Osteoblast (primary cell): ENCODE measurements around the gene NRG3. TPM values are rescaled to one million over a fixed set of nuclear protein-coding genes. Genes with fewer than 3 reads are reported as not detected.

Source experiments
- DNase-seq: peaks from one replicate; pipeline ENCODE4 v3.0.0; 2011; ENCODE audit warnings: low spot score, mixed read lengths; ENCODE audit not compliant: insufficient read length; ENCODE audit errors: missing footprints
- H2AFZ ChIP-seq: 2 replicates; pipeline ENCODE4 v1.6.0; 2011; ENCODE audit warnings: mild to moderate bottlenecking, low read length
- H3K27ac ChIP-seq: 2 replicates; pipeline ENCODE4 v1.5.1; 2011; ENCODE audit warnings: mild to moderate bottlenecking, low read depth, low read length, moderate library complexity
- H3K27me3 ChIP-seq: 2 replicates; pipeline ENCODE4 v1.6.0; 2012; ENCODE audit warnings: mild to moderate bottlenecking, control low read depth, inconsistent platforms, low read length, moderate library complexity; ENCODE audit not compliant: insufficient read depth
- H3K36me3 ChIP-seq: 2 replicates; pipeline ENCODE4 v1.5.1; 2011; ENCODE audit warnings: mild to moderate bottlenecking, low read length, control low read depth, moderate library complexity; ENCODE audit not compliant: insufficient read depth
- H3K4me1 ChIP-seq: 2 replicates; pipeline ENCODE4 v1.5.1; 2011; ENCODE audit warnings: mild to moderate bottlenecking, low read length, control low read depth, moderate library complexity; ENCODE audit not compliant: insufficient read depth
- H3K4me2 ChIP-seq: 2 replicates; pipeline ENCODE4 v1.6.0; 2011; ENCODE audit warnings: mild to moderate bottlenecking, low read length; ENCODE audit not compliant: insufficient read depth
- H3K4me3 ChIP-seq: fragments of 200-600 bp; sonication (generic); 3 replicates; pipeline ENCODE4 v1.5.1; 2012; ENCODE audit warnings: mild to moderate bottlenecking, low read length, inconsistent platforms; ENCODE audit not compliant: insufficient read depth
- H3K79me2 ChIP-seq: 2 replicates; pipeline ENCODE4 v1.6.0; 2012; ENCODE audit warnings: mild to moderate bottlenecking, low read length, control low read depth, inconsistent platforms; ENCODE audit not compliant: insufficient read depth
- H3K9me3 ChIP-seq: 2 replicates; pipeline ENCODE4 v1.5.1; 2011; ENCODE audit warnings: low read depth, low read length, control low read depth
- H4K20me1 ChIP-seq: 2 replicates; pipeline ENCODE4 v1.6.0; 2012; ENCODE audit warnings: mild to moderate bottlenecking, low read length, control low read depth; ENCODE audit not compliant: insufficient read depth
- total RNA-seq: library from RNA; depleted of rRNA; stranded (reverse); fragments of >200 nt; gene quantifications from 2 replicates; pipeline ENCODE4 v1.2.3, GENCODE V29; 2012
- TF ChIP-seq, protein P1 (sequence below): IDR thresholded peaks from 2 replicates; pipeline ENCODE4 v1.5.1; 2011; ENCODE audit warnings: mild to moderate bottlenecking, low read depth, low read length, moderate library complexity; ENCODE audit errors: extremely low read depth

NRG3 gene
- total RNA-seq, 1 donor, result not detected

- Histone ChIP-seq H3K9me3 (no peaks in the 10 kb centered on the region), H4K20me1 (no peaks in the 10 kb centered on the region), H3K4me2 (no peak overlapping the region), H3K27me3 (no peaks in the 10 kb centered on the region), H3K27ac (no peak overlapping the region), H3K36me3 (no peaks in the 10 kb centered on the region), H3K4me1 (no peaks in the 10 kb centered on the region), H3K4me3 (no peak overlapping the region), H2AFZ (no peak overlapping the region), H3K79me2 (no peaks in the 10 kb centered on the region)
- TF ChIP-seq, protein P1, sequence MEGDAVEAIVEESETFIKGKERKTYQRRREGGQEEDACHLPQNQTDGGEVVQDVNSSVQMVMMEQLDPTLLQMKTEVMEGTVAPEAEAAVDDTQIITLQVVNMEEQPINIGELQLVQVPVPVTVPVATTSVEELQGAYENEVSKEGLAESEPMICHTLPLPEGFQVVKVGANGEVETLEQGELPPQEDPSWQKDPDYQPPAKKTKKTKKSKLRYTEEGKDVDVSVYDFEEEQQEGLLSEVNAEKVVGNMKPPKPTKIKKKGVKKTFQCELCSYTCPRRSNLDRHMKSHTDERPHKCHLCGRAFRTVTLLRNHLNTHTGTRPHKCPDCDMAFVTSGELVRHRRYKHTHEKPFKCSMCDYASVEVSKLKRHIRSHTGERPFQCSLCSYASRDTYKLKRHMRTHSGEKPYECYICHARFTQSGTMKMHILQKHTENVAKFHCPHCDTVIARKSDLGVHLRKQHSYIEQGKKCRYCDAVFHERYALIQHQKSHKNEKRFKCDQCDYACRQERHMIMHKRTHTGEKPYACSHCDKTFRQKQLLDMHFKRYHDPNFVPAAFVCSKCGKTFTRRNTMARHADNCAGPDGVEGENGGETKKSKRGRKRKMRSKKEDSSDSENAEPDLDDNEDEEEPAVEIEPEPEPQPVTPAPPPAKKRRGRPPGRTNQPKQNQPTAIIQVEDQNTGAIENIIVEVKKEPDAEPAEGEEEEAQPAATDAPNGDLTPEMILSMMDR, result no peak
- no peak for DNase-seq
These were observed 409.2 kb downstream of the NRG3 start for GRCh38 chr10:82284180-82284579.

DNA sequence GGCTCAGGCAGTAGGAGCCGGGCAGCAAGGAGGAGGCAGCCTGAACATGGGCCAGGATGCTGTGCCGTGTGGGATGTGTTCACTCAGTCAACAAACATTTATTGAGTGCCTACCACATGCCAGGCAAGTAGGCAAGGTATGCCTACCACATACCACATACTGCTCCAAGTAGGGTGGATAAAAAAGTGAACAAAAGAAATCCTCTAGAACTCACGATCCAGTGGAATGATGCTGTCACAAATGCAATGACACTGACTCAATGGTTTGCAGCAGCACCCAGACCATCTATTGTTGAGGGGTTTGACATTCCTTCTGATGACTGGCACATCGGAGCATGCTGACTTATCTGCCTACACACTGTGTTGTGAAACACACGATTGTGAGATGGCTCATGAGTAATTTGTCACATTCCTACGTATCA lies 413.5 kb downstream of the NRG3 start:
- H3K4me2 ChIP-seq, result no peak overlapping the region
- H3K9me3 ChIP-seq, result no peaks in the 10 kb centered on the region
- no peaks in the 10 kb centered on the region for H3K79me2 ChIP-seq
- no peaks in the 10 kb centered on the region for H3K36me3 ChIP-seq
- no peaks in the 10 kb centered on the region for H4K20me1 ChIP-seq
- peak; percentile 17 for DNase-seq
- no peak overlapping the region for H3K27ac ChIP-seq
- no peak overlapping the region for H2AFZ ChIP-seq
- no peaks in the 10 kb centered on the region for H3K27me3 ChIP-seq
- H3K4me3 ChIP-seq, result no peak overlapping the region
- TF ChIP-seq, protein P1, result no peak
- H3K4me1 ChIP-seq, result no peaks in the 10 kb centered on the region

- Histone ChIP-seq H3K4me1 (no peaks in the 10 kb centered on the region), H3K4me3 (no peak overlapping the region), H4K20me1 (no peaks in the 10 kb centered on the region), H2AFZ (no peak overlapping the region), H3K79me2 (no peaks in the 10 kb centered on the region), H3K27me3 (no peaks in the 10 kb centered on the region), H3K27ac (no peak overlapping the region), H3K36me3 (no peaks in the 10 kb centered on the region), H3K4me2 (no peak overlapping the region), H3K9me3 (no peaks in the 10 kb centered on the region)
- DNase-seq, result no peak
- TF ChIP-seq, protein P1, result no peak
These were observed 415.0 kb downstream of the NRG3 start for GRCh38 chr10:82289945-82290344.

DNA sequence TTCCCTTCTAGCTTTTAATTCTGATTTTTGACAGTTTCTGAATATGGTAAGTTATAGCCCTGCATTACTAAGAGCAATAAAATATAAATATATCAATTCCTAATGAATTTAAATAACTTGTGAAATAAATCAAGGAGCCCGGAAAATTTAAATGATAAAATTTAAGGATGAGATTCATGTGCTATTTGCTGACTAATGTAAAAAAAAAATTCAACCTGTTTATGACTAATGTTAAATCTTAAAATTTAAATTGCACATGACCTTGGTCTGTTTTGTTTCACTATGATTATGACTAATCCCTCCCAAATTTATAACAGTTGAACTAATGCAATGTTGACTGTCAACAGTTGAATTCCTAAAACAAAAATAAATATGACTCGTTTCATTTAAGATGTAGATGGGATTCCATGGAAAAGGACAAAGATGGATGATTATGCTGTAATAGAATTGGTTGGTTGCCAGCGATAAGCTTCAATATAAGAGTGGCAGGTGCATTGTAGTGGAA lies 419.9 kb downstream of the NRG3 start:
- H3K27ac ChIP-seq, result no peak overlapping the region
- H3K9me3 ChIP-seq, result no peaks in the 10 kb centered on the region
- no peak overlapping the region for H3K4me3 ChIP-seq
- no peaks in the 10 kb centered on the region for H3K27me3 ChIP-seq
- H3K4me1 ChIP-seq, result no peaks in the 10 kb centered on the region
- no peaks in the 10 kb centered on the region for H3K36me3 ChIP-seq
- no peak overlapping the region for H2AFZ ChIP-seq
- TF ChIP-seq, protein P1, result no peak
- no peak overlapping the region for H3K4me2 ChIP-seq
- DNase-seq, result no peak
- H4K20me1 ChIP-seq, result no peaks in the 10 kb centered on the region
- H3K79me2 ChIP-seq, result no peaks in the 10 kb centered on the region
